ENCODE measurements around the gene ZNF90. TPM values are rescaled to one million over a fixed set of nuclear protein-coding genes. Genes with fewer than 3 reads are reported as not detected.
"Not testable (repeated sequence)": the region's sequence is repeated elsewhere in the genome, so short reads cannot be mapped to it uniquely, and the experiment has no call there.

Gene ZNF90
- total and polyA plus RNA-seq, 2 donors (not counting 1 experiment from before 2014, with no cell fraction given), result 1.3 to 2.8 TPM

GRCh38 chr19:20079476-20079875, 1.7 kb downstream of the ZNF90 start:
- TF ChIP-seq CTCF (conservative IDR thresholded peaks at IDR 0.05 in 1 of 2, IDR thresholded peaks at IDR 0.05 in 1 of 2; ENCODE audit: low read depth in 1 of 2, low read length in 2 of 2) (no peak), EZH2 (IDR thresholded peaks at IDR 0.05; ENCODE audit: low read length, missing control alignments) (no peak)
- H3K9ac ChIP-seq (ENCODE audit: insufficient read depth, low read length), result no peak overlapping the region
- DNase-seq (ENCODE audit: low read depth in 2 of 2), result peak in 1 of 2 donors; percentile 40
- H3K9me3 ChIP-seq (ENCODE audit: control insufficient read depth, insufficient read depth, low read depth, low read length), result no peaks in the 10 kb centered on the region
- peak overlapping the region; percentile 47 to 78 (median 66) for H3K4me3 ChIP-seq (replicated peaks in 1 of 4; ENCODE audit: control extremely low read depth in 1 of 4, insufficient read depth in 1 of 4, low read depth in 3 of 4, low read length in 4 of 4)
- H3K36me3 ChIP-seq (ENCODE audit: control insufficient read depth, insufficient read depth, low read length), result no peaks in the 10 kb centered on the region
- H3K27me3 ChIP-seq (ENCODE audit: control insufficient read depth, insufficient read depth, low read length), result no peaks in the 10 kb centered on the region
- H3K79me2 ChIP-seq (ENCODE audit: control insufficient read depth, insufficient read depth, low read length), result no peaks in the 10 kb centered on the region
- H4K20me1 ChIP-seq (ENCODE audit: control insufficient read depth, extremely low read depth, insufficient read depth, low read length), result no peaks in the 10 kb centered on the region
- peaks cover 4% of the 10 kb centered on the region for H3K4me1 ChIP-seq (ENCODE audit: control insufficient read depth, extremely low read depth, insufficient read depth, low read length)
- peak overlapping the region; percentile 76 for H3K4me2 ChIP-seq (ENCODE audit: extremely low read depth, insufficient read depth, low read length)
- peak overlapping the region; percentile 68 for H2AFZ ChIP-seq (ENCODE audit: low read length)
- no peak overlapping the region for H3K27ac ChIP-seq (ENCODE audit: insufficient read depth, low read length)

- DNase-seq (ENCODE audit: low read depth in 2 of 2), result no peak
- no peaks in the 10 kb centered on the region for H3K9me3 ChIP-seq (ENCODE audit: control insufficient read depth, insufficient read depth, low read depth, low read length)
- H3K4me3 ChIP-seq (replicated peaks in 1 of 4; ENCODE audit: control extremely low read depth in 1 of 4, insufficient read depth in 1 of 4, low read depth in 3 of 4, low read length in 4 of 4), result no peak overlapping the region
- H3K36me3 ChIP-seq (ENCODE audit: control insufficient read depth, insufficient read depth, low read length), result no peaks in the 10 kb centered on the region
- peaks cover 4% of the 10 kb centered on the region for H3K4me1 ChIP-seq (ENCODE audit: control insufficient read depth, extremely low read depth, insufficient read depth, low read length)
- no peaks in the 10 kb centered on the region for H3K79me2 ChIP-seq (ENCODE audit: control insufficient read depth, insufficient read depth, low read length)
- no peak overlapping the region for H3K9ac ChIP-seq (ENCODE audit: insufficient read depth, low read length)
- no peak for TF ChIP-seq EZH2 (IDR thresholded peaks at IDR 0.05; ENCODE audit: low read length, missing control alignments)
- no peak for TF ChIP-seq CTCF (conservative IDR thresholded peaks at IDR 0.05 in 1 of 2, IDR thresholded peaks at IDR 0.05 in 1 of 2; ENCODE audit: low read depth in 1 of 2, low read length in 2 of 2)
- no peak overlapping the region for H3K4me2 ChIP-seq (ENCODE audit: extremely low read depth, insufficient read depth, low read length)
- H2AFZ ChIP-seq (ENCODE audit: low read length), result no peak overlapping the region
- no peak overlapping the region for H3K27ac ChIP-seq (ENCODE audit: insufficient read depth, low read length)
- H3K27me3 ChIP-seq (ENCODE audit: control insufficient read depth, insufficient read depth, low read length), result no peaks in the 10 kb centered on the region
- H4K20me1 ChIP-seq (ENCODE audit: control insufficient read depth, extremely low read depth, insufficient read depth, low read length), result no peaks in the 10 kb centered on the region
Measured at GRCh38 chr19:20080656-20081055, 2.9 kb downstream of the ZNF90 start.

GRCh38 chr19:20082232-20082833, 4.5 kb downstream of the ZNF90 start:
- H3K4me3 ChIP-seq (replicated peaks in 1 of 4; ENCODE audit: control extremely low read depth in 1 of 4, insufficient read depth in 1 of 4, low read depth in 3 of 4, low read length in 4 of 4); H3K4me1 ChIP-seq (ENCODE audit: control insufficient read depth, extremely low read depth, insufficient read depth, low read length); H3K36me3 ChIP-seq (ENCODE audit: control insufficient read depth, insufficient read depth, low read length); H3K9ac ChIP-seq (ENCODE audit: insufficient read depth, low read length); H4K20me1 ChIP-seq (ENCODE audit: control insufficient read depth, extremely low read depth, insufficient read depth, low read length); H2AFZ ChIP-seq (ENCODE audit: low read length); H3K27ac ChIP-seq (ENCODE audit: insufficient read depth, low read length); H3K27me3 ChIP-seq (ENCODE audit: control insufficient read depth, insufficient read depth, low read length); H3K79me2 ChIP-seq (ENCODE audit: control insufficient read depth, insufficient read depth, low read length); H3K9me3 ChIP-seq (ENCODE audit: control insufficient read depth, insufficient read depth, low read depth, low read length); H3K4me2 ChIP-seq (ENCODE audit: extremely low read depth, insufficient read depth, low read length); DNase-seq (ENCODE audit: low read depth in 2 of 2): not testable (repeated sequence)

GRCh38 chr19:20082876-20083275, 5.1 kb downstream of the ZNF90 start:
- not testable (repeated sequence) for H3K27me3 ChIP-seq (ENCODE audit: control insufficient read depth, insufficient read depth, low read length); H3K9ac ChIP-seq (ENCODE audit: insufficient read depth, low read length); H3K36me3 ChIP-seq (ENCODE audit: control insufficient read depth, insufficient read depth, low read length); H3K9me3 ChIP-seq (ENCODE audit: control insufficient read depth, insufficient read depth, low read depth, low read length); H4K20me1 ChIP-seq (ENCODE audit: control insufficient read depth, extremely low read depth, insufficient read depth, low read length); DNase-seq (ENCODE audit: low read depth in 2 of 2); H3K27ac ChIP-seq (ENCODE audit: insufficient read depth, low read length); H3K4me1 ChIP-seq (ENCODE audit: control insufficient read depth, extremely low read depth, insufficient read depth, low read length); H3K4me3 ChIP-seq (replicated peaks in 1 of 4; ENCODE audit: control extremely low read depth in 1 of 4, insufficient read depth in 1 of 4, low read depth in 3 of 4, low read length in 4 of 4); H3K4me2 ChIP-seq (ENCODE audit: extremely low read depth, insufficient read depth, low read length); H2AFZ ChIP-seq (ENCODE audit: low read length); H3K79me2 ChIP-seq (ENCODE audit: control insufficient read depth, insufficient read depth, low read length)

Measured in fibroblast of lung (primary cell).